Measurements from ENCODE around the gene ADAMTS12.

The ADAMTS12 gene

DNA sequence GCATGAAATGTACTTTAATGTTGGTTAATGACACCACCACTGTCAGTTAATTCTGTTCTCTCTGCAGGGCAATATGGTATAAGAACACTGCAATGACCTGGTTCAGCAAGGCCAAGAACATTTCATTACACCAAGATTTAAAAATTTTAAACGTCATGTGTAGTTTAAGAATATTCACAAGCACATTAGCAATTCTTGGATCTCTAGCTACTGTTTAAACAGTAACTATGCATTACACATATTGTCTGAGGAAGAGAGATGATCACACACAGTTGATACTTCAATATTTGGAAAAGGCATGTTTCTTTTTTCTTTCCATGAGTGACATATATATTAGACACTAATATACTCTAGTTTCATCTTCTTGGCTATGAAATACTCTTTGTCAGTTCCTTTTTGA, 143.0 kb downstream of the ADAMTS12 start:
- no peak overlapping the region for H3K4me3 ChIP-seq (ENCODE audit: low read depth in 1 of 2, low read length in 1 of 2)
- TF ChIP-seq CTCF (IDR thresholded peaks at IDR 0.05), result no peak
- no peaks in the 10 kb centered on the region for H3K4me1 ChIP-seq (ENCODE audit: control insufficient read depth in 1 of 2, insufficient read depth in 1 of 2, low read depth in 1 of 2, low read length in 1 of 2)
- no peak overlapping the region for H3K27ac ChIP-seq
- no peaks in the 10 kb centered on the region for H3K36me3 ChIP-seq
- no peaks in the 10 kb centered on the region for H3K27me3 ChIP-seq
- no peaks in the 10 kb centered on the region for H3K9me3 ChIP-seq

GRCh38 chr5:33745101-33745770, 146.6 kb downstream of the ADAMTS12 start:
- no peaks in the 10 kb centered on the region for H3K4me1 ChIP-seq (ENCODE audit: control insufficient read depth in 1 of 2, insufficient read depth in 1 of 2, low read depth in 1 of 2, low read length in 1 of 2)
- H3K27ac ChIP-seq, result no peak overlapping the region
- no peaks in the 10 kb centered on the region for H3K9me3 ChIP-seq
- no peaks in the 10 kb centered on the region for H3K36me3 ChIP-seq
- no peak for TF ChIP-seq CTCF (IDR thresholded peaks at IDR 0.05)
- H3K4me3 ChIP-seq (ENCODE audit: low read depth in 1 of 2, low read length in 1 of 2), result no peak overlapping the region
- H3K27me3 ChIP-seq, result no peaks in the 10 kb centered on the region

- Histone ChIP-seq H3K4me3 (ENCODE audit: low read depth in 1 of 2, low read length in 1 of 2) (no peak overlapping the region), H3K27ac (no peak overlapping the region), H3K36me3 (no peaks in the 10 kb centered on the region), H3K9me3 (no peaks in the 10 kb centered on the region), H3K27me3 (no peaks in the 10 kb centered on the region), H3K4me1 (ENCODE audit: control insufficient read depth in 1 of 2, insufficient read depth in 1 of 2, low read depth in 1 of 2, low read length in 1 of 2) (no peaks in the 10 kb centered on the region)
- no peak for TF ChIP-seq CTCF (IDR thresholded peaks at IDR 0.05)
These were observed 148.7 kb downstream of the ADAMTS12 start for GRCh38 chr5:33743099-33743498.

DNA sequence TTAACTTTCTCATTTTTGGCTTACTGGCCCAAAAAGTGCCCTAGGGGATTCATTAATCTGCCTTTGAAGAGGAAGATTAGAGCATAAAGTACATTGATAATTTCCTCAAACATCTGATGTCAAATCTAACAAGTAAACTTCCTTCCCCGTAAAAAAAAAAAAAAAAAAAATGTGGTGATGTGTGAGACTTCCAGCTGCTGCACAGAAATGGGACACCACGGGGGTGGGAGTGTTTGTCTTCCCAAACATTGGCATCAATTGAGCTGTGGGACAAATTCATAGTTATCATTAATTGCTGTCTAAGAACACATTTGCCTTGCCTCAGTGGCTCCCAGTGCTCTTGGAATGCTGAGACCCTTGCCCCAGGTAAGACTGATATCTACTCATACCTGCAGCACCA, 149.6 kb downstream of the ADAMTS12 start:
- no peak for TF ChIP-seq CTCF (IDR thresholded peaks at IDR 0.05)
- Histone ChIP-seq H3K9me3 (no peaks in the 10 kb centered on the region), H3K36me3 (no peaks in the 10 kb centered on the region), H3K27ac (no peak overlapping the region), H3K27me3 (no peaks in the 10 kb centered on the region), H3K4me1 (ENCODE audit: control insufficient read depth in 1 of 2, insufficient read depth in 1 of 2, low read depth in 1 of 2, low read length in 1 of 2) (peaks cover 0 to 3% of the 10 kb centered on the region in 2 experiments), H3K4me3 (ENCODE audit: low read depth in 1 of 2, low read length in 1 of 2) (no peak overlapping the region)

DNA sequence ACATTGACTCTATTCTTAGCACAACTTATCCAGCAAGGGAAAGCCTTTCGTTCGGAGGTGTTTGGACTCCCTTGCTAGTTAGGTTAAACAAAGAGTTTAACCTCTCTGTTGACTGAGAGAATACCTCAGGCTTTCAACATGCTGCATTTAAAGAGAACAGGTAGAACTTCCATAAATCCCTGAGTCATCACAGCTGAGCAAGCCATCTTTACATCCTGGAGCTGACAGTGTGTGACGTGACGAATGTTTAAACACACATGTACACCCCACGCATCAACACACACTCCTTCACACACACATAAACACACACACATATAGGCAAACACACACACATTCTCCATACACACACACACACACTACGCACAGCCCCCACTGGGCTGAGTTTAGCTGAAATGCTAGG, 152.8 kb downstream of the ADAMTS12 start:
- Histone ChIP-seq H3K27me3 (no peaks in the 10 kb centered on the region), H3K4me3 (ENCODE audit: low read depth in 1 of 2, low read length in 1 of 2) (no peak overlapping the region), H3K36me3 (no peaks in the 10 kb centered on the region), H3K9me3 (no peaks in the 10 kb centered on the region), H3K27ac (no peak overlapping the region), H3K4me1 (ENCODE audit: control insufficient read depth in 1 of 2, insufficient read depth in 1 of 2, low read depth in 1 of 2, low read length in 1 of 2) (peaks cover 0 to 3% of the 10 kb centered on the region in 2 experiments)
- TF ChIP-seq CTCF (IDR thresholded peaks at IDR 0.05), result no peak
